Globus pallidus (tissue), 1 donor: ENCODE data around the gene BCAR1.

Experiments used
- DNase-seq: peaks from one replicate; pipeline ENCODE4 v3.0.0-alpha.2; 2015; ENCODE audit warnings: low spot score

Gene BCAR1

DNA sequence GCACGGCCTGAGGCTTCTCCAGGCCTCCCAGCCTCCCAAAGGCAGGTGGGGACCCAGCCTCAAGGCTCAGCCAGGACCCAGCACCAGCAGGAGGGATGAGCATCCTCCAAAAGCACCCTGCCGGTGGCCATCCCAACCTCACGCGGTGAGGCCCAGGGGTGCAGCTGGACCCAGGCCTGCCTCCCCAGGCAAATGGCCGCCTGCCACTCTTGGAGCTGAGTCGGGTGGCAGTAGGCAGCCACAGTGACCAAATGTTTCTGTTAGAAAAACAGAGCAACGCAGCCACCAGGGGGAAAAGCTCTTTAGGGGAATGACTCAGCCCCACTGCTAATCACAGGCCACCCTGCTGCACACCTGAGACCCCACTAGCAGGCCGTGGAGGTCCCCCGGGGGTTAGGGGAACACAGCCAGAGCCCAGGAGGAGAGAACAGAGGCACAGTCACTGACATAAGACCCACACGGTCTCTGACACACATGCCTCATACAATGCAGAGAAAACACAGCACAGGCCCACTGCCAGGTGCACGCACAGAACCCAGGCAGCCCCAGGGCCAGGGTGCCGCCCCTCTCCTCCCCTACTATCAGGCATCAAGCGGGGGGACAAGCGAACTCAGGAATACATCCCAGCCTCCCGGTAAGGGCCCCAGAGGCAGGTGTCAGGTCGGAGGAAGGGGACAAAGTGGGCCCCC lies 12.4 kb downstream of the BCAR1 start:
- DNase-seq, result no peak

DNA sequence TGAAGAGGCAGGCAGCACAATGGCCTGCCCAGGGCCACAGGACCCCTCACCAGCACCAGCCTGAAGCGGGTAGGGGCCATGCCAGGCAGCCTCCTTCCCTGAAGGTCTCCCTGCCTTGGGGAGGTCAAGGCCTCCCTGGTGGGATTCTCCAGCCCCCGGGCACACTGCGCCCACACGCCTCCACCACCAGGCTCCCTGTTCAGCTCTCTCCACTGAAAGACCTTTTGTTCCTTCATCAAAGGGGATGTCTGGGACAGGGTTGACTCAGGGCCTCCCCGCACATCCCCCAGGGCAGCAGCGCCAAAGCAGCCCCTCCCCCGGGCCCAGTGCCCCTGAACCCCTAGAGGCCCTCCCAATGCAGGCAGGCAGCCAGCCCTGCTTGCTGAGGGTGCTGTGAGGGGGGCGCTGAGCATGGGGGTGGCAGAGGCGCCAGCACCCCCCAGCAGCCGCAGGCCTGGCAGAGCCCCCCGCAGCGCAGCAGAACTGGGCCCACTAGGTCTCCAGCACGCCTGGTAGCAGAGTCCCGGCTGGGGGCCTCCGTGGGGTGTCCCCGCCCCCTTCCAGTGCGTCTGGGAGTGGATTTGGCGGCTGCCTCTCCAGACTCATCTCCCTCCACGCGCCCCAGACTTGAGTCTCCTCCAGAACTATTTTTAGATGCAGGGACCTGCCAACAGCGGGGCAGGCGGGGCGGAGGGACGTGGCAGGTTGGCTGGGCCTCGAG lies 13.1 kb downstream of the BCAR1 start:
- DNase-seq, result peak; percentile 89

DNA sequence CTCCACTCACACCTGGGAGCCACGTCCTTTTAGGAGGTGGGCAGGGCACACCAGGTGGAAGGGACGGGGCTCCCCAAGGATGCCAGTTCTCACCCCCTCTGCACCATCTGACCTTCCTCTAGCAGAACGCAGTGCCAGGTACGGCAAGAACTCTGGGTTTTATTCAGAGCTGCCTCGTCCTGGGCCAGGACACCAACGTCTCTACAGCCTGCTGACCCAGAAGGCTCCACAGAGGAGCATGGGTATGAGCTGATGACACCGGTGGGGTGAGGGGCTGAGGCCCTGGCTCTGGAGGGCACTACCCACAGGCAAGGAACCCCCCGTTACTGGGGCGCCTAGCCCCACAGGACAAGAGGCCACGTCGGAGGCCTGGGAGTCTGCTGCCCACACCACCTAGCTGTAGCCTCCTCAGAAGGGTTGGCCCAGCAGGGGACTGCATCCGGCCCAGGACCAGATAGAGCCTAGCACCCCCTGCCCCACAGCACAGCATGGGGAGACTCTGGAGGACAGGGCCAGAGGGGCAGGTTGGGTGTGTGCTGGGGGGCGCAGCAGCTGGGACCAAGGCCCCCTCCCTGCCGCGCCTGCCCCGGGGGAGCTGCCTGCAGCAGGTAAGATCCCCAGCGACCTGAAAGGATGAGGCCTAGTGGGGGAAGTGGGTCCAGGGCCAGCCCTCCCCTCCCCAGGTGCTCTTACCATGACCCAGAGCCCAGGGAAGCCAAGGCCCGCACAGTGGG lies 13.9 kb downstream of the BCAR1 start:
- DNase-seq, result no peak

DNA sequence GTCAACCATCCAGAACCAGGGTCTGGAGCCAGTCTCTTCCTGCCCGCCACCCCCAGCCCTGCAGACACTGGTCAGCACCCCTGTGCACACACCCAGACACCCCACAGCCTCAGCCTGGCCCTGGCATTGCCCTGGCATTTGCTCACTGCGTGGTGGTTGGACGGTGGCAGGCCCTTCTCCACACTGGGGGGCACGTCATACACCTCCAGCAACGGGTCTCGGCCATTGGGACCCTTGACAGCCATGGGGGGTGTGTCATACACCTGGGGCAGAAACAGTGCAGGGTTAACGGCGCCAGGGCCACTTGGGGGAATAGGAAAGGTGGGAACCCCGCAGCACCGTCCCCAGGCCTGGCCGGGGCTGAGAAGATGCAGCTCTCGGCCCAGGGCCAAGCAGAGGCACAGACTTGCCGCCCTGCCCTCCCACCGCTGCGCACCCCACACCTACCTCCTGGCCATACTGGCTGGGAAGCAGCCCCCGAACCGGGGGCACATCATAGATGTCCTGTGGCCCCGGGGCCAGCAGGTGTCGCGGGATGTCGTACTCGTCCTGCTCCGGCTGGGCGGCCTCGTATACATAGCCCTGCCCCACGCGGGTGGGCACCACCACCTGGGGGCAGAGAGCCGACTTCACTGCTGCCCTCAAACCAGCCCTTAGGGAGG lies 14.6 kb downstream of the BCAR1 start:
- DNase-seq, result no peak

DNA sequence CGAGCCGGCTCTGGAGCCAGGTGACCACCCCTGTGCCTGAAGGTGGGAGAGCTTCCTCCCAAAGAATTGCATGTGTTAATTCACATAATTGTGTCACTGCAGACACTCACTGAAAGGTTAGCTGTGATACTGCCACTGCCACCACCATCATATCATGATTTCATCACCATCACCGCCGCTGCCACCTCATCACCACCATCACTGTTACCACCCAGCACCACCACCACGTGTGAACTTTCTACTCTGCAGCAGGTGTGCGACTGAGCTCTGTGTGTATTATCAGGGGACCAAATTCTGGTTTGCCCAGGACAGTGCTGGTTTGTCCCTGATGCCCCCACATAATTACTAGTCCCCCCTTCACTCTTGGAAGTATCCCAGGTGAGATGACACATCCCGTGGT lies 15.2 kb downstream of the BCAR1 start:
- DNase-seq, result no peak

DNA sequence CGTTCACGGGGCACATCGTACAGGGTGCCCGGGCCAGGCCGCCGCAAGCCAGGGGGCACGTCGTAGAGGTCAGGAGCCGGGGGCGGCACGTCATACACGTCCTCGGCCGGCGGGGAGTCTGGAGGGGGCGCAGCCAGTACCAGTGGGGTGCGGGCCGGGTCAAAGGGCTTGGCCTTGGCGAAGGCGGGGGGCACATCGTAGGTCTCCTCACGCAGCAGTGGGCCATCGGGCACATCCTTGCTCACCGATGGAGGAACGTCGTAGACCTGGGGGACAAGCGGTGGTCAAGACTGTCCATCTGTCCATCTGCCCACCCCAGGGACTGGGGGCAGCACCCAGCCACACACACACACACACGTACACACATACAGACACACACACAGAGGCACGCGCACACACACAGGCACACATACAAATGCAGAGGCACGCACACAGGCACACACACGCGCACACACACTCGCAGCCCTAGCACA lies 15.7 kb downstream of the BCAR1 start:
- DNase-seq, result no peak

DNA sequence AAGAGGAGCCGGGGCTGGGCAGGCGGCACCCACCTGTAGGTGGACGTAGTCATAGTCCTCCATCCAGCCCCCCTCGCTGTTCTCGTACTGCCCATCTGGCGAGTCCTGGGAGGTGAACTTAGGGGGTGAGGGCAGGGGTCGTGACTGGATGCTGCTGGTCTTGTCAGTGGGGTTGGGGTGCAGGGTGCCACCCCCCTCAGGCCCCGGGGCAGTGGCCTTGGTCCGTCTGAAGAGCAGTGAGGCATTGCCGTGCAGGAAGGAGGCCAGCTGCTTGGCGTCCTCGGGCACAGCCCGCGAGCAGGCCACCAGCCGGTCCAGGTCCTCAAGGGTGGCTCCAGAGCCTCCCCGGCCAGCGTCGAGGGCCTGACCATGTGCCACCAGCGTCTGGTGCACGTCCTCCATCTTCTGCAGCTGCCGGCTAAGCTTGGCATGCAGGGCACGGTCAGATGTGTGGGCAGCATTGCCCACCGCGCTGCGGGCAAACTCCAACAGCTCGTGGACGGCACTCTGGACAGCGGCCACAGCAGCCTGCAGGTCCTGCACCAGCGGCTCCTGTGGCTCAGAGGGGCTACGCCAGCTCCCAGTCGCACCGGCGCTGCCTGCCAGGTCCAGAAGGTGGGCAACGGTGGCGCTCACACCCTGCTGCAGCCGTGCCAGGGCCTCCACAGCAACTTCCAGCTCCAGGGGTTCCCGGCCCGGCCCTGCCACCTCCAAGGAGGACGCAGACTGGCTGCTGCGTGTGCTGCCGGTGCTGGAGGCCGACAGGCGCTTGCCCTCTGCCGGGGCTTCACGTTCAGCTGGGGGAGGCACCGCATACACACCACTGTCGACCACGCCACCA lies 16.3 kb downstream of the BCAR1 start:
- no peak for DNase-seq

DNA sequence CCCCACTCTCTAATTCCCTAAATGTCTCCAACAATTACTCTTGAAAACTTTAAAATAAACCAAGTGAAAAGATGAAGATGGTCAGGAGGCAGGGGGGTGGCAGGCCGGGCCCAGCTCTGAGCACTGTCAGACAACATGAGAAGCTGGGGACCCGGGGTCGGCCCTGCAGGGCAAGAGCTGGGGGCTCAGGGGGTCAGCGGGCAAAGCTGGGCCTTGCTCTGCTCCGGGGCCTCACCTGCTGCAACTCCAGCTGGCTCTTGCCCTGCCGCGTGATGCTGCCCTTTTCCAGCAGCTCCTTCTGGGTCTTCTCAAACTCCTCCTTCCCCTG lies 17.8 kb downstream of the BCAR1 start:
- no peak for DNase-seq

DNA sequence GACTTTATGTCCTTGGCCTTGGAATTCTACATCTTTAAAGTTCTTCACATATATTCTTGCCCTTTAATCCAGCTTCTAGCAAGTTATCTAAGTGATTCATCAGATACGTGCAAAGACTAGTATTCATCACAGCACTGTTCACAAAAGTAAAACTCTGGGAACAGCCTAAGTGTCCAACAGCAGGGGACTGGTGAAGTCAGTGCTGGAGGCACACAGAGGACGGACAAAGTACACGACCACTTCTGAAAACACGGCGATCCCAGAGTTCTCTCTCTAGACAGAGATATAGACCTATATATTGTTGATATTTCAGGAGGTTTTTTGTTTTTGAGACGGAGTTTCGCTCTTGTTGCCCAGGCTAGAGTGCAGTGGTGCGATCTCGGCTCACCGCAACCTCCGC lies 19.9 kb downstream of the BCAR1 start:
- no peak for DNase-seq

DNA sequence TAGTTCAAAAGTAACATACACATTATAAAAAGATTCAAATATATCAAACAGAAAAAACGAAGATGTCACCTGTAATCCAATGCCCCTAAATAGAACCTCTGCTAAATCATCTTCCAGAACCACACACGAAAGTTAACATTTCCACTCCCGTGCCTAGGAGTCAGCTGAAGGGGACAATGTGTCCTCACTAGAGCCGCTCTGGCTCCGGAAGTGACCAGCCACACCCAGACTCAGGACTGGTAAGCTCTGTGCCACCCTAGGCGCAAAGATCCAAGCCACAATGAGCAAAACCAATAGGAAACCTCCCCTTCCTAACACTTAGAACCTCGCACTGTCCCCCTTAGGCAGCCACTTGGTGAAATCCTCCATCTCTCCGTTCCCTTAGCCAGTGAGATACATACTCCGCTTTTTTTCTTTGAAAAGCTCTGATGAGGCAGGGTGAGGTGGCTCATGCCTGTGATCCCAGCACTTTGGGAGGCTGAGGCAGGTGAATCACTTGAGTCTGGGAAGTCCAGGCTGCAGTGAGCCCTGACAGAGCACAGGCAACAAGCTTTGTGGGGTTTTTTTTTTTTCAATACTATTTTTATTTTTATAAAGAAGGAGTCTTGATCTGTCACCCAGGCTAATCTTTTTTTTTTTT lies 20.8 kb downstream of the BCAR1 start:
- DNase-seq, result no peak

DNA sequence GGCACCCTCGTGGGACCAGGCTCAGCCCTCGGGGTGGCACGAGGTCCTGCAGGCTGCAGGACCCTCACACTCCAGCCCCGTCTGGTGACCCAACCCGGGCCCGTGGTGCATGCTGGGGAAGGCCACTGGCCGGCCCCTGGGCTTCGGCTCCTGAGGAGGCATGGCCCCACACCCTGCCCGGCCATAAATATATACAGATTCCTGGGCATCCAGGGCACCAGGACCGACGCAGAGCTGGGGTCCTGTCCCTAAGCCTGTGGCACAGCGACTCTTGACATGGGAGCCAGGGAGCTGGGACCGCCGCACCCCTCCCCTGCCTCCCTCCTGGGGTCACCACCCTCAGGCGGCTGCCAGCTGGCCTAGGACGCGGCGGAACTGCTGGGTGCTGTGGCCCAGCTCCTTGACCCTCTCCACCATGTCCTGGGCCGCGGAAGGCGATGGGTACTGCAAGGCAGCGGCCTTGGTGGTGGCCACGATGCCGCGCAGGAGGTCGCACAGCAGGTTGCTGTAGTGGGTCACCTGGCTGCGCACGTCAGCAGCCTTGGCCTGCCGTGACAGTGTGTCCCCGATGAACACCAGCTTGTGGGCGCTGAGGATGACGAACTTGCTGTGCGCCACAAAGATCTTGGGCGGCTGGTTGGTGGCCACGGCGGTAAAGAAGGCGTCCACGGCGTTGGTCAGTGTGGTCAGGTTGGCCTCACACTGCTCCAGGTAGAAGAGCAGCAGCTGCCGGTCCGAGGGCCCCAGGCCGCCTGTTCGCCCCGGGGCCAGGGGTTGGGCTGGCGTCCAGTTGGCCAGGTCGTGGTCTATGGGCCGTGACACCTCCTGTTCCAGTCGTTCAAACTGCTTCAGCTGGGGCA lies 22.0 kb downstream of the BCAR1 start:
- no peak for DNase-seq

DNA sequence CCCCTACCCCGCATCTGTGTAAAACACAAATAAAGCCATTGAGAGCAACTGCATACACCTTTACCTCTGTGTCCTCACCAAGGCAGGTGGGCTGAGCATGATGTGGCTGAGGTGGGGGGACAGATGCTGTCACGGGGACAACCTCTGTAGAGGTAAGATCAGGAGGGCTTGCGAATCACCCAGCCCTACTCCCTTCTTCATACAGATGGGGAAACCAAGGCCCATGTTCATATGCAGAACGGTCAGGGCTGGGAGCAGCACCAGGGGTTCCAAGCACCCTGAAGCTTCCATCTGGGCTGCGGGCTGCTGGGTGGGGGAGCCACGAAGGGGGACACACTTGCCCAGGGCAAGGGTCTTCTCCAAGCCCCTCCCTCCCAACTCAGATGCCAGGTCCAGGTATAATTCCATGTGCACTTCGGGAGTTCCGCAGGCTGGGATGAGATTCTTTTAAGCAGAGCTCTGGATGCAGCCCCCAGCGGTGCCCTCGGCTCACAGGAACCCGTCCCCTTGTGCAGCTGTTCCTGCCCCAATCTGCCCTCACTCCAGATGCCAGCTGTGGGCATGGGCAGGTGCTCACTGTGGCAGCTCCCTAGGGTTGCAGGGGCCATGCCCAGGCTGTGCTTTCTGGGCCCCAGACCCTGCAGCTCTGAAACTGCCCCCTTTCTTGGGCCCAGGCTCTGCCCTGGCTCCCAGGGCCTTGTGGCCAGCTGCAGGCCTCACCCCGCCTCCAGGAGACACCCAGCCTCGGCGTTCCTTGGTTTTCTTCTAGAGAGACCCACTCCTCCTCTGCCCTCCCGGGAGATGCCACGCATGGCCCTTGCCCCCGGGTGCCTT lies 23.1 kb downstream of the BCAR1 start:
- no peak for DNase-seq

DNA sequence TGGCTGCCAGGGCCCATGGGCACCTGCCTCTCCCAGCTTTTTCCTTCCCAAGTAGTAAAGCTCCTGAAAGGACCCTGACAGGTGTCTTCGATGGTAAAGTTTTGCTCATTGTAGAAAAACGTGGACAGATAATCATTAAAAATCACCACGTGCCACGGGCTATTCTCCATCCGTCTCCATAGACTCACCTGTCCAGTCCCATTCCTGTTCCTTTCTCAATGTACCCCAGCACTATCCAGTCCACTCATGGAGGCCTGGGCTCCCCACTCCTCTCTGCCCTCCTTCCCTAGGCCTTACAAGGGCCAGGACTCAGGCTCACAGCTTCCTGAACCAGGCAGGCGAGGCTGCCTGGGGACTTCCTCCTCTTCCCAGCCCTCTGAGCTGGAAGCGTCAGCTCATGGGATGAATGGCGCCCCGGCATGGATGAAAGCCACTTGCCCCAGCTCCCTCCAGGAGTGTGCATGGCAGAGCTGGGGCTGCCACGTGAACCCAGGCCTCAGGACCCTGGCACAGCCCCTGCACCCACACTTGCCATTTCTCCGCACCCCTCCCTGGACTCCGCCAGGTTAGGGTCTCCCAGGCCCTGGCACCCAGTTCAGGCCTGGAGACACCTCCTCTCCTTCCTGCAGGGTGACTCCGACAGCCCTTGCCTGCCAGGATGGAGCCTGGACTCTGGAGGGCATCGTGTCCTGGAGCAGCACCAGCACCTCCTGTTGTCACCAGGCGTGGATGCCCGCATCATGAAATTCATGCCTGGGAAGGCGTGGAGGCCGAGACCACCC lies 23.9 kb downstream of the BCAR1 start:
- DNase-seq, result no peak

DNA sequence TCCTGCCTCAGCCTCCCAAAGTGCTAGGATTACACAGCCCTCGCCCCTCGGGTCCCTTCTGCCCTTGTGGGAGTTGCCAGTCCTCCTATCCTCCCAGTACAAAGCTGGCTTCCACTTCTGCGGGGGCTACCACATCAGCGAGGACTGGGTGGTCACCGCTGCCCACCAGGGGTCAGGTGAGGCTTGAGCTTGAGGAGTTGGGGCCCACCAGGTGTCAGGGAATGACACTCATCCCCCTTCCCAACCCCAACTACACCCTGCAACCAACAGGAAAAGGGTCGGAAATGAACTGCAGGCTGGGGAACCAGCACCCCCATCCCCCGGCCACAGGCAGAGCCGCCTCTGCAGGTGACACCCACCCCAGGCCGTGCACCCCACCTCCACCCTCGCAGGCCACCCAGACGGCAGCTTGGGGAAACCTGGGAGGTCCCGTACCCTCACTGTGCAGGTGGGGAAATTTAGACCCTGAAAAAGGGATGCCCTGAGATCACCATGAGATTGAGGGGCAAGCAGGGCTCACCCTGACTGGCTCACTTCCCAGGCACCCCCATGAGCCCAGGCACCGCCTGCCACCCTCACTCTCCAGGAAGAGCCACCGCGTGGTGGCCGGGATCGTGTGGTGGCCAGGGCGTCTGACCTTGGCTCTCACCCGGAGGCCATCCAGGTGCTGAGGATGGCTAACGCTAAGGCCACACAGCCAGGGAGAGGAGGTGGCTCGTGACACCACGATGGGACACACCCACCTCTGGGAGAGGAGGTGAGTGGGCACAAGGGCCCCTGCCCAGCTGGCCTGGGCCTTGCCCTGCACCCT lies 24.7 kb downstream of the BCAR1 start:
- DNase-seq, result no peak

DNA sequence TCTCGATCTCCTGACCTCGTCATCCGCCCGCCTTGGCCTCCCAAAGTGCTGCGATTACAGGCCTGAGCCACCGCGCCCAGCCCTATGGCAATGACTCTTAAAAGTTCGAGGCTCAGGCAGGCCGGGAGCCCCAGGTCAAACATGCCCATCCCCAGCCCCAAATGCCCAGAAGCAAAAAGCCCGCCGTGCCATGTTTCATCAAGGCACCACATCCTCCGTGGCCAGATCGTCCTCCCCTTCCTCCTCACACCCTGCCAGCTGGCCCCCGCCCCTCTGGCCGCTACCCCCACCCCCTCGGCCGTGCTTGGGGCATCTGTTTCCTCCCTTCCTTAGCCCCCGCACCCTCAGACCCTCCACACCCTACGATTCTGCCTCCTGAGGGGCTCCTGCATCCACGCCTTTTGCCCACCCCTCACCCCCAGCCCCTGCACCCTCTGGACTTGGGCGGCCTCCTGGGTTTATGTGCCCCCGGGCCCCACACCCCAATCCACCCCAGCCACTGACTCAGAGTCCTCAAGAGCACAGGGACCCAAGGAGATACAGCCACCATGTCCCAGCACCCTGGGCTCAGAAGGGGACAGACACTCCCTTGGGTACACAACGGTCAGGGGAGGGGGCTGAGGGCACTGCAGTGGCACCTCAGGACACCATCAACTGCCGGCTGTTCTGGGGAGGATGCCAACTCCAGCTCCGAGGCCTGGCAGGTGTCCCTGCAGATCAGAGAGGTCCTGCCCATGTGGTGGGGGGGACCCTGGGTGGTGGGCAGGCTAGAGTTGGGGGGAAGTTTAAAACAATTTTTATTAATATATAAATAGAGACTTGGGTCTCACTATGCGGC lies 25.5 kb downstream of the BCAR1 start:
- no peak for DNase-seq

DNA sequence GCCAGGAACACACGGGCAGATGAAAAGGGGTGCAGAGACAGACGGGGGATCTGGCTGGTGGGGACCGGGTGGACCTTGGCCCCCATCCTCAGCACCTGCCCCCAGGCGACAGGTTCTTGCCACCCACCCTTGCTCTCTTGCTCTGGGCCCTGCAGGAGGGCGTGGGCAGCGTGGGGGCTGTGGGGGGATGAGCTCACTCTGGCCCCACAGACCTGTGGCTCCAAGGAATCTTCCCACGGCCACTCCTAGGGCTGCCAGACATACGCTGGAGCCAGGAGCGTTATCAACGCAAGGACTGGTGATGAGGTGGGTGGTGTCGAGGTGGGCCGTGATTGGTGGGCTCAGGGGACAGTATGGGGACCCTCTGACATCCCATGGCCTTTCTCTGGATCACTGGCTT lies 26.3 kb downstream of the BCAR1 start:
- DNase-seq, result no peak
